Caco-2 (cell line): ENCODE data around the gene IL23A. TPM values are rescaled to one million over a fixed set of nuclear protein-coding genes. Genes with fewer than 3 reads are reported as not detected.
"Not testable (repeated sequence)": the region's sequence is repeated elsewhere in the genome, so short reads cannot be mapped to it uniquely, and the experiment has no call there.

Experiments used
- BruUV-seq: library from RNA; stranded (reverse); fragments of 400-500 nt; replicated peaks from 2 replicates; lab custom pipeline; 2021; lab: Mats Ljungman, UMichigan
- CTCF ChIA-PET: fragments of 300-600 bp; sonication (Branson Sonifier 250); formaldehyde crosslinking; loops from one replicate; lab custom pipeline; 2022; ENCODE audit warnings: antibody characterized with exemption; lab: Charles Lee
- POLR2A ChIA-PET: fragments of 300-600 bp; sonication (Branson Sonifier 250); formaldehyde crosslinking; loops from one replicate; lab custom pipeline; 2022; ENCODE audit warnings: antibody characterized with exemption; lab: Charles Lee
- DNase-seq, 2 experiments: peaks; one replicate each; pipeline versions ENCODE4 v3.0.0 to v3.0.0-alpha.2; 2020 to 2022
- H3K27me3 ChIP-seq: replicated peaks from 2 replicates; pipeline ENCODE4 v1.6.0; 2011; ENCODE audit warnings: low read length; ENCODE audit not compliant: control insufficient read depth, insufficient read depth
- H3K36me3 ChIP-seq: 2 replicates; pipeline ENCODE4 v1.5.1; 2011; ENCODE audit warnings: low read length; ENCODE audit not compliant: control insufficient read depth, insufficient read depth
- H3K4me1 ChIP-seq: fragments of 250-450 bp; sonication (Bioruptor Pico); 2 replicates; pipeline ENCODE4 v1.5.1; 2020; ENCODE audit warnings: mild to moderate bottlenecking
- H3K4me3 ChIP-seq: 2 replicates; pipeline ENCODE4 v1.5.1; 2011; ENCODE audit warnings: low read depth, mild to moderate bottlenecking, control low read depth, low read length
- H3K9me3 ChIP-seq: fragments of 250-450 bp; sonication (Bioruptor Pico); 2 replicates; pipeline ENCODE4 v1.5.1; 2020; ENCODE audit warnings: mild to moderate bottlenecking, moderate library complexity
- H3K27ac Mint-ChIP-seq: one replicate; pipeline ENCODE4 v1.8.0; 2022; ENCODE audit warnings: mixed read lengths; ENCODE audit not compliant: unreplicated experiment
- H3K27me3 Mint-ChIP-seq: one replicate; pipeline ENCODE4 v1.8.0; 2022; ENCODE audit warnings: mixed read lengths; ENCODE audit not compliant: insufficient read depth, unreplicated experiment
- H3K36me3 Mint-ChIP-seq: one replicate; pipeline ENCODE4 v1.8.0; 2022; ENCODE audit warnings: mild to moderate bottlenecking, mixed read lengths; ENCODE audit not compliant: insufficient read depth, unreplicated experiment
- H3K4me1 Mint-ChIP-seq: one replicate; pipeline ENCODE4 v1.8.0; 2022; ENCODE audit warnings: low read depth, mixed read lengths; ENCODE audit not compliant: unreplicated experiment
- H3K4me3 Mint-ChIP-seq: one replicate; pipeline ENCODE4 v1.8.0; 2022; ENCODE audit warnings: mild to moderate bottlenecking, moderate library complexity, mixed read lengths; ENCODE audit not compliant: unreplicated experiment
- H3K9me3 Mint-ChIP-seq: one replicate; pipeline ENCODE4 v1.8.0; 2022; ENCODE audit warnings: mixed read lengths; ENCODE audit not compliant: unreplicated experiment
- intact Hi-C: fragments of 100-400 bp; cut with micrococcal nuclease; formaldehyde crosslinking; loops from one replicate; pipeline ENCODE4 v1.10.0; 2022; ENCODE audit not compliant: unreplicated experiment
- total RNA-seq: library from RNA; stranded (reverse); gene quantifications from 2 replicates; pipeline ENCODE4 v1.2.3, GENCODE V29; 2022
- TF ChIP-seq, protein P1 (sequence below), 2 experiments: fragments of 200-600 bp in 1 of 2; IDR thresholded peaks; 1 replicate in 1 of 2; 2 replicates in 1 of 2; pipeline versions ENCODE4 v1.5.1 to v1.8.0; 2011 to 2022; ENCODE audit warnings: antibody characterized with exemption in 1 of 2, control low read depth in 1 of 2, inconsistent platforms in 1 of 2, low read depth in 1 of 2, low read length in 1 of 2, mild to moderate bottlenecking in 1 of 2, moderate library complexity in 1 of 2; ENCODE audit not compliant: insufficient read depth in 1 of 2, severe bottlenecking in 1 of 2, unreplicated experiment in 1 of 2

IL23A gene
- total RNA-seq, 1 experiment from 2014 or later, result 0.48 TPM

DNA sequence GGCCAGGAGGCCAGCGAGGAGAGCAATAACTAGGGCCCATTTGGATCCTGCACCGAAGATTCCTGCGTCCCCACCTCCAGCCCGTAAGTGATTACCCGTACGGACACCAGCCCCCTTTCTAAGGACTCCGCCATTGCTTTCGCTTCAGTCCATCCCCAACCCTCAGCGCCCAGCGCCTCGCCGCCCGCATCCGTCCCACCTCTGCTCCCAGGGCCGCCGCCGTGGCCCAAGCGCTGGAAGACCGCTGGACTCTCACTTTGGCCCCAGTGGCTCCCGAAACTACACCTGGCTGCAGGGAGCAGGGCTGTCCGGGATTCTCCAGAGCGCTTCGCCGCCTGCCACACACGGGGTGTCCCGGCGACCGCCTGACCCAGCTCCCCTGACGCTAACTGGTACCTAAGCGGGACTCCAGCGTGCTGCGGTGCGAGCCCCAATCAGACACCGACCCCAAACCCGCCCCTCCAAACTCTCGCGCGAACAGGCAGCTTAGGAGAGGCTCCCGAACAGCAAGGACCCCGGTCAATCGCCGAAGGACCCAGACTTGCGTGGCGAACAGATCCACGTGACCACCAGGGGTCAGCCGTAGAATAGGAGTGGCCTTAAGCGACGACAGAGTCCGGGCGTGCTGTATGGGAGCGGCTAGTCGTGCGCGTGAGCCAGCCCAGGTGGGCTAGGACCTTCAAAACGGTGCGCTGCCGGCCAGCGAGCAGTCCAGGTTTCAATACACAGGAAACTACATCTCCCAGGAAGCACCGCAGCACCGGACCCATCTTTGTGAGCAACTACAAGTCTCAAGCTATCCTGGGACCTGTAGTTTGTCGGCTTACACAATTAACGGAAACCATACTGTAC, 22.8 kb upstream of the IL23A start, which contains the start of gene CNPY2:
Gene CNPY2, minus strand, starts transcription at position 367 of the 852 bp plus-strand sequence. CDS start 771 bp downstream, outside the sequence.
- Mint-ChIP-seq H3K9me3 (no peaks in the 10 kb centered on the region), H3K4me3 (peak within 1 kb of the TSS; percentile 85), H3K27ac (peak within 1 kb of the TSS; percentile 96), H3K36me3 (peaks cover 49% of the 10 kb centered on the region), H3K27me3 (no peaks in the 10 kb centered on the region), H3K4me1 (no peaks in the 10 kb centered on the region)
- TF ChIP-seq, protein P1, sequence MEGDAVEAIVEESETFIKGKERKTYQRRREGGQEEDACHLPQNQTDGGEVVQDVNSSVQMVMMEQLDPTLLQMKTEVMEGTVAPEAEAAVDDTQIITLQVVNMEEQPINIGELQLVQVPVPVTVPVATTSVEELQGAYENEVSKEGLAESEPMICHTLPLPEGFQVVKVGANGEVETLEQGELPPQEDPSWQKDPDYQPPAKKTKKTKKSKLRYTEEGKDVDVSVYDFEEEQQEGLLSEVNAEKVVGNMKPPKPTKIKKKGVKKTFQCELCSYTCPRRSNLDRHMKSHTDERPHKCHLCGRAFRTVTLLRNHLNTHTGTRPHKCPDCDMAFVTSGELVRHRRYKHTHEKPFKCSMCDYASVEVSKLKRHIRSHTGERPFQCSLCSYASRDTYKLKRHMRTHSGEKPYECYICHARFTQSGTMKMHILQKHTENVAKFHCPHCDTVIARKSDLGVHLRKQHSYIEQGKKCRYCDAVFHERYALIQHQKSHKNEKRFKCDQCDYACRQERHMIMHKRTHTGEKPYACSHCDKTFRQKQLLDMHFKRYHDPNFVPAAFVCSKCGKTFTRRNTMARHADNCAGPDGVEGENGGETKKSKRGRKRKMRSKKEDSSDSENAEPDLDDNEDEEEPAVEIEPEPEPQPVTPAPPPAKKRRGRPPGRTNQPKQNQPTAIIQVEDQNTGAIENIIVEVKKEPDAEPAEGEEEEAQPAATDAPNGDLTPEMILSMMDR (IDR thresholded peaks at IDR 0.05; ENCODE audit: insufficient read depth in 1 of 2, low read depth in 1 of 2, low read length in 1 of 2, severe bottlenecking in 1 of 2, unreplicated experiment in 1 of 2), result peak; percentile 22 to 27
- no peaks in the 10 kb centered on the region for H3K9me3 ChIP-seq
- POLR2A ChIA-PET, result interaction anchor here (0.5 to 2.0 kb wide), 16 partner anchors 9 to 321 kb away, joined by 3 to 30 read pairs (median 5); partner anchors contain the start of genes CS, RNF41, SMARCC2 and STAT2
- DNase-seq, result peak; percentile 98 to 99
- peaks cover 4% of the 10 kb centered on the region; the same call in 1 of the 2 replicates for H3K4me1 ChIP-seq
- peaks cover under 1% of the 10 kb centered on the region; the same call in 1 of the 2 replicates for H3K36me3 ChIP-seq
- H3K27me3 ChIP-seq, result no peaks in the 10 kb centered on the region
- CTCF ChIA-PET, result interaction anchor here (0.5 to 2.1 kb wide), 19 partner anchors 18 to 258 kb away, joined by 3 to 38 read pairs (median 4); partner anchors contain the start of genes COQ10A, IL23A, PAN2 and SMARCC2
- no TSS peak for BruUV-seq
- intact Hi-C loops, result loop anchor here (1.0 kb wide), 6 partner anchors 16 to 152 kb away; partner anchors contain the start of genes CS, PAN2, SPRYD4 and STAT2
- H3K4me3 ChIP-seq, result peak within 1 kb of the TSS; percentile 79

DNA sequence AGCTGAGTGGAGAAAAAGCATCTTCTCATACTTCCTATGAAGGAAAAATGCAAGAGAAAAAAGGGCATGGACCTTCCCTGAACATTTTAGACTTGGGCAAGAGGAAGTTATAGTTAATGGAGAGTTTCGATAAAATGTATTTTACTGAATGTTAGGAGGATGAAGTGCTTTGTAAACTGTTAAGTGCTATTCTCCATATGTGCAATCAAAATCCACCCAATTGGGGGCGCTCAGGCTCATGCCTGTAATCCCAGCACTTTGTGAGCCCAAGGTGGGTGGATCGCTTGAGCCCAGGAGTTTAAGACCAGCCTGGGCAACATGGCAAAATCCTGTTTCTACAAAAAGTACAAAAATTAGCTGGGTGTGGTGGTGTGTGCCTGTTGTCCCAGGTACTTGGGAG, 21.0 kb upstream of the IL23A start:
- Mint-ChIP-seq H3K9me3 (no peaks in the 10 kb centered on the region), H3K27me3 (no peaks in the 10 kb centered on the region), H3K4me3 (no peak overlapping the region), H3K4me1 (no peaks in the 10 kb centered on the region), H3K27ac (no peak overlapping the region), H3K36me3 (peaks cover 36% of the 10 kb centered on the region)
- H3K27me3 ChIP-seq, result no peaks in the 10 kb centered on the region
- no peaks in the 10 kb centered on the region for H3K9me3 ChIP-seq
- no TSS peak for BruUV-seq
- no peaks in the 10 kb centered on the region for H3K36me3 ChIP-seq
- CTCF ChIA-PET, result no interaction called here
- DNase-seq, result no peak
- POLR2A ChIA-PET, result no interaction called here
- H3K4me3 ChIP-seq, result no peak overlapping the region
- intact Hi-C loops, result no loop called here
- H3K4me1 ChIP-seq, result peaks cover 4% of the 10 kb centered on the region; the same call in 1 of the 2 replicates
- TF ChIP-seq, protein P1 (IDR thresholded peaks at IDR 0.05; ENCODE audit: insufficient read depth in 1 of 2, low read depth in 1 of 2, low read length in 1 of 2, severe bottlenecking in 1 of 2, unreplicated experiment in 1 of 2), result no peak

DNA sequence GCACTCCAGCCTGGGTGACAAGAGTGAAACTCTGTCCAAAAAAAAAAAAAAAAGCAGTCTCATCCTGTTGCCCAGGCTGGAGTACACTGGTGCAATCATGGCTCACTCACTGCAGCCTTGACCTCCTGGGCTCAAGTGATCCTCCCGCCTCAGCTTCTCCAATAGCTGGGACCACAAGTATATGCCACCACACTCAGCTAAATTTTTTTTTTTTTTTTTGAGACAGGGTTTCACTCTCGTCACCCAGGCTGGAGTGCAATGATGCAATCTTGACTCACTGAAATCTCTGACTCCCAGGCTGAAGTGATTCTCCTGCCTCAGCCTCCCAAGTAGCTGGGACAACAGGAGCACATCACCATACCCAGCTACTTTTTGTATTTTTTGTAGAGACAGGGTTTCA, 17.7 kb upstream of the IL23A start:
- no TSS peak for BruUV-seq
- no peaks in the 10 kb centered on the region for H3K9me3 Mint-ChIP-seq

DNA sequence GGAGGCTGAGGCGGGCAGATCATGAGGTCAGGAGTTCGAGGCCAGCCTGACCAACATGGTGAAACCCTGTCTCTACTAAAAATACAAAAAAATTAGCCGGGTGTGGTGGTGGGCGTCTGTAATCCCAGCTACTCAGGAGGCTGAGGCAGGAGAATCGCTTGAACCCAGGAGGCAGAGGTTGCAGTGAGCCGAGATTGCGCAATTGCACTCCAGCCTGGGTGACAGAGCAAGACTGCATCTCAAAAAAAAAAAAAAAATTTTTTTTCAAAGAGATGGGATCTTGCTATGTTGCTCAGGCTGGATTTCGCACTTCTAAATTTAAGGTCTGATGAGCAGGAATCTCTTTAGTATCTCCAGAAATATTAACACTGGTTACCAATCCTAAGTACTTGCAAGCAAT, 17.1 kb upstream of the IL23A start:
- H3K4me1 ChIP-seq, POLR2A ChIA-PET, H3K9me3 Mint-ChIP-seq, H3K36me3 ChIP-seq, DNase-seq, H3K4me3 ChIP-seq, H3K27me3 Mint-ChIP-seq, H3K4me3 Mint-ChIP-seq, CTCF ChIA-PET, BruUV-seq, H3K9me3 ChIP-seq, H3K4me1 Mint-ChIP-seq, H3K27ac Mint-ChIP-seq, H3K36me3 Mint-ChIP-seq, H3K27me3 ChIP-seq, intact Hi-C loops: not testable (repeated sequence)

More for the DNA sequence above, 17.7 kb upstream of the IL23A start:
- Histone ChIP-seq H3K9me3 (no peaks in the 10 kb centered on the region), H3K36me3 (no peaks in the 10 kb centered on the region), H3K27me3 (no peaks in the 10 kb centered on the region), H3K4me1 (no peaks in the 10 kb centered on the region), H3K4me3 (no peak overlapping the region)
- ChIA-PET CTCF (no interaction called here), POLR2A (no interaction called here)
- Mint-ChIP-seq H3K27ac (no peak overlapping the region), H3K36me3 (peaks cover 2% of the 10 kb centered on the region), H3K4me1 (no peaks in the 10 kb centered on the region), H3K4me3 (no peak overlapping the region), H3K27me3 (no peaks in the 10 kb centered on the region)
- no peak for DNase-seq
- intact Hi-C loops, result no loop called here
- TF ChIP-seq, protein P1 (IDR thresholded peaks at IDR 0.05; ENCODE audit: insufficient read depth in 1 of 2, low read depth in 1 of 2, low read length in 1 of 2, severe bottlenecking in 1 of 2, unreplicated experiment in 1 of 2), result no peak
